Ovary (tissue), 9 donors: ENCODE results near the gene ZNF747. TPM values are rescaled to one million over a fixed set of nuclear protein-coding genes. Genes with fewer than 3 reads are reported as not detected.

Experiments
- DNase-seq, 5 donors: peaks; one replicate each; pipeline ENCODE4 v3.0.0-alpha.2; 2019 to 2020
- H3K27ac ChIP-seq, 2 donors: fragments of 200-600 bp; one replicate each; pipeline versions ENCODE4 v1.5.1 to v1.8.0; 2019 to 2022
- H3K27me3 ChIP-seq: fragments of 200-600 bp; one replicate; pipeline ENCODE4 v1.8.0; 2022
- H3K36me3 ChIP-seq: fragments of 200-600 bp; sonication (generic); one replicate; pipeline ENCODE4 v1.5.1; 2019
- H3K4me1 ChIP-seq: one replicate; pipeline ENCODE4 v1.8.1; 2013; ENCODE audit warnings: mild to moderate bottlenecking, moderate library complexity; ENCODE audit not compliant: insufficient read depth
- H3K4me3 ChIP-seq: fragments of 200-600 bp; sonication (generic); one replicate; pipeline ENCODE4 v1.5.1; 2017
- H3K9me3 ChIP-seq, 2 donors: fragments of 200-600 bp in 1 of 2; sonication (generic) in 1 of 2; one replicate each; pipeline versions ENCODE4 v1.5.1 to v1.8.1; 2013 to 2019; ENCODE audit warnings: mild to moderate bottlenecking in 1 of 2, moderate library complexity in 1 of 2
- CTCF ChIP-seq, 3 donors: fragments of 450-650 bp in 2 of 3; fragments of 200-600 bp in 1 of 3; IDR thresholded peaks; one replicate each; pipeline versions ENCODE4 v1.5.1 to v1.8.0; 2016 to 2022; ENCODE audit warnings: antibody characterized with exemption in 3 of 3, mild to moderate bottlenecking in 1 of 3
- EP300 ChIP-seq: sonication (generic); formaldehyde crosslinking; IDR thresholded peaks from one replicate; pipeline ENCODE4 v1.6.1; 2017; ENCODE audit warnings: antibody characterized with exemption
- POLR2A ChIP-seq: fragments of 450-650 bp; IDR thresholded peaks from one replicate; pipeline ENCODE4 v1.6.1; 2017; ENCODE audit warnings: antibody characterized with exemption, mild to moderate bottlenecking, moderate library complexity
- WGBS, 3 donors: extraction: QIAGEN DNeasy Blood & Tissue Kit in 1 of 3; methylation state at CpG; one replicate each; pipeline versions ENCODE4 v1.1.5 to v1.1.7; 2013 to 2017; 5-methylcytosine and 5-hydroxymethylcytosine counted together
- intact Hi-C, 4 donors: fragments of 100-400 bp; cut with DNase I; formaldehyde crosslinking; loops; one replicate each; pipeline versions ENCODE4 v1.11.0 to v1.15.1; 2022 to 2023
- polyA plus RNA-seq, 2 donors: library from polyadenylated mRNA; stranded (reverse); fragments of 200-250 nt in 1 of 2; fragments of 350-450 nt in 1 of 2; fragmentation: Illumina TruSeq in 1 of 2; extraction: RNeasy Lipid Tissue Mini Kit (QIAGEN cat#74804) in 1 of 2; gene quantifications; one replicate each; pipeline ENCODE4 v1.2.3, GENCODE V29; 2013 to 2014
- total RNA-seq, 7 donors: library from RNA; depleted of rRNA in 2 of 7; stranded (reverse); fragments of >200 nt in 2 of 7; fragmentation: NEBNext Ultra II Directional in 3 of 7; extraction: Animal tissue kit (Norgen Biotek cat#: 25700) in 3 of 7; gene quantifications; one replicate each; pipeline versions ENCODE4 v1.1.0 to v1.2.4, GENCODE V29; 2016 to 2023
- donor health status: DM: no; HTN: no; CAD: no; lungs with moderate emphysema.
- donor health status: DM: no; HTN: no; CAD: no.
- donor health status: Bipolar disorder and iron deficiency.
- donor health status: DM: yes; HTN: yes; CAD: no.
- donor health status: DM: no; HTN: no; CAD: no.
- donor health status: DM: yes; HTN: yes; CAD: no.

Gene ZNF747
- total and polyA plus RNA-seq, 9 donors = 8.4 to 19.2 (median 12.8) TPM

GRCh38 chr16:30553393-30553899 is 18.8 kb upstream of the ZNF747 start:
- DNase-seq = no peak
- Histone ChIP-seq H3K36me3 (no peaks in the 10 kb centered on the region), H3K9me3 (no peaks in the 10 kb centered on the region), H3K4me1 (no peaks in the 10 kb centered on the region), H3K4me3 (no peak overlapping the region), H3K27ac (no peak overlapping the region), H3K27me3 (no peaks in the 10 kb centered on the region)
- no peak for TF ChIP-seq CTCF (IDR thresholded peaks at IDR 0.05)
- TF ChIP-seq EP300 = no peak
- TF ChIP-seq POLR2A = no peak
- 86 to 96% (median 92%) methylated on average over 2 of the region's 2 CpGs for WGBS, 3 donors
- intact Hi-C loops = loop anchor here in 1 of 4 donors (10.0 kb wide), 1 partner anchor 129 kb away; no protein-coding TSS in a partner anchor

- no peaks in the 10 kb centered on the region for H3K36me3 ChIP-seq
- DNase-seq = no peak
- intact Hi-C loops = loop anchor here in 1 of 4 donors (10.0 kb wide), 1 partner anchor 128 kb away; no protein-coding TSS in a partner anchor
- H3K4me3 ChIP-seq = no peak overlapping the region
- no peaks in the 10 kb centered on the region for H3K4me1 ChIP-seq
- TF ChIP-seq CTCF (IDR thresholded peaks at IDR 0.05) = no peak
- no peak for TF ChIP-seq EP300
- TF ChIP-seq POLR2A = no peak
- H3K27ac ChIP-seq = no peak overlapping the region
- no peaks in the 10 kb centered on the region for H3K27me3 ChIP-seq
- H3K9me3 ChIP-seq = no peaks in the 10 kb centered on the region
- 81 to 89% (median 82%) methylated on average over 4 of the region's 4 CpGs for WGBS, 3 donors
These were observed 18.3 kb upstream of the ZNF747 start for GRCh38 chr16:30552956-30553355.

GRCh38 chr16:30551781-30552180 is 17.1 kb upstream of the ZNF747 start:
- no peak for DNase-seq
- H3K27ac ChIP-seq = no peak overlapping the region
- no peaks in the 10 kb centered on the region for H3K27me3 ChIP-seq
- H3K9me3 ChIP-seq = no peaks in the 10 kb centered on the region
- TF ChIP-seq POLR2A (no peak), CTCF (IDR thresholded peaks at IDR 0.05) (no peak), EP300 (no peak)
- no peak overlapping the region for H3K4me3 ChIP-seq
- no peaks in the 10 kb centered on the region for H3K4me1 ChIP-seq
- 64 to 66% (median 64%) methylated on average over 3 of the region's 3 CpGs for WGBS, 3 donors
- no peaks in the 10 kb centered on the region for H3K36me3 ChIP-seq
- intact Hi-C loops = loop anchor here in 1 of 4 donors (10.0 kb wide), 1 partner anchor 127 kb away; no protein-coding TSS in a partner anchor

GRCh38 chr16:30548416-30549253 is 14.0 kb upstream of the ZNF747 start:
- Histone ChIP-seq H3K4me3 (no peak overlapping the region), H3K9me3 (no peaks in the 10 kb centered on the region), H3K4me1 (no peaks in the 10 kb centered on the region), H3K27me3 (no peaks in the 10 kb centered on the region), H3K36me3 (no peaks in the 10 kb centered on the region), H3K27ac (no peak overlapping the region)
- TF ChIP-seq CTCF (IDR thresholded peaks at IDR 0.05) (no peak), EP300 (no peak), POLR2A (no peak)
- no peak for DNase-seq
- intact Hi-C loops = no loop called here
- WGBS, 3 donors = 65 to 71% (median 70%) methylated on average over 8 of the region's 8 CpGs
